IPS-NIHi11 (cell line): ENCODE measurements around the gene DUSP10.

Experiments used
- DNase-seq: peaks from one replicate; pipeline ENCODE4 v3.0.0; 2012; ENCODE audit warnings: mixed read lengths, low spot score

The DUSP10 gene

DNA sequence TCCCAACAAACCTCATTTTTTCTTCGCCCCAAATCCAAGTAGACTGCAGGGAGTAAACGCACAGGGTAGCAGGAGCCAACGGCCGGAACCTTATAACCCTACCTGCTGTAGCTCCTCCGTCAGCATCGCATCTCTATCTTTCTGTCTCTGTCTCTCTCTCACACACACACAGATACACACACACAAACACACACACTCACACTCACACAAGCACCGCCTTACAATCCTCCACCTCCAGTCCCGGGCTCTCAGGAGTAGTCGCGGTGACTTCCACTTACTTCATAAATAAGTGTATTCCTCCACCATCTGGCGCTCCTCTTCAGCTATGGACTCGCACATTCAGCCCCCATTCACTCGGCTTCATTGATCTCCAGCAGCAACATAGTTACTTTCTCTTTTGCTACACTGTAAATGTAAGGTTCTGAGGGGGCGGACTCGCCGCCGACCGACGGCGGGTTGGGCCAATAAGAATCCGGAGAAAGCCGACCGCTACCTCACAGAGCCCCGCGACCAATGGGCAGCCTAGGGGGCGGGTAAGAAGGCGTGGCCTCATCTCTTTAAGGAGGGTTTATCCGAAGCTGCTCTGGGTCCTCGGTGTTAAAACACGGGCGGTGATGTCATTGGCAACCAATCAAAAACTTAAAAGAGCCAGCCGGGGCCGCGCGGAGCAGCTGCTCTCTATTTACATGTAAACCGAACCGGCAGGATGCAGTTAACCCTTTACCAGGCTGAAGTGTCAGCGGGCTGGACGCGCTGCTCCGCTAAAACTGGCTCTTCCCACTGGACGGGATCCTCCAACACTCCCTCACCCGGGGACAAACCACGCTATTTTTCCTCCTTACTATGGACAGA lies at the start of gene DUSP10:
Gene DUSP10 (minus strand): TSS at position 387 of the 852 bp plus-strand sequence. CDS start 2,345 bp downstream, outside the sequence.
- peak; percentile 97 for DNase-seq

DNA sequence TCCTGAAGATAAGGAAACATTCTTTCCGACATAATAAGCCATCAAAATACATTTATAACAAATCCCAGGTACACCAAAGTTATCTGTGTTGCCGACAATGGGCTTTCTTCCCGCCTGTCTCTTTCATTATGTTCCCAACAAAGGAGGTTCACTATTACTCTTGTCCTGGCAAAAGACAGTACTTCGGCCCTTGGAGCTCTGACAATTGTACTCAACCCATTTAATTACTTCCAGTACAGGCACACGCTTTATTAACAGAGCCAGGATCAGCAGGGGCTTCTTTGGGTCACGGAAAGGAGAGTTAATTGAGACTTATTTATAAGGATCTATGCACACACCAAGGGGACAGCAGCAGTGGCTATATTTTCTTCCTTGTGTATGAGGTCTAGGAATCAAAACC lies 46.6 kb upstream of the DUSP10 start:
- DNase-seq, result no peak

DNA sequence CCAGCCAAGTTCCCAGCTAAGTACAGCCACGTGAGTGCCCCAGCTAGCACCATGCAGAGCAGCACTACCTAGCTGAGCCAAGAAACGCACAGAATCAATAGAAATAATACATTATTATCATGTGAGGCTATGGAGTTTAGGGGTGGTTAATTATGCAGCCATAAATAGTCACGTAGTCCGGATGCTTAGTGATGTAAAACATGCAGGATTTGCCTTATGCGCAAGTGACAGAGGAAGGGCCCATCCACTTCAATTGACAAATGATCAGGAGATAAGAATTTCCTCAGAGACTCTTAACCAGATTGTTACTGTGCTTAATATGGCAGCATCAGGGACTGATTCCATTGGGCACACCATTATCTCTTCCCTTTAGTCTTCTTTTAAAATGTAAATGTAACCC lies 44.8 kb upstream of the DUSP10 start:
- DNase-seq, result no peak

DNA sequence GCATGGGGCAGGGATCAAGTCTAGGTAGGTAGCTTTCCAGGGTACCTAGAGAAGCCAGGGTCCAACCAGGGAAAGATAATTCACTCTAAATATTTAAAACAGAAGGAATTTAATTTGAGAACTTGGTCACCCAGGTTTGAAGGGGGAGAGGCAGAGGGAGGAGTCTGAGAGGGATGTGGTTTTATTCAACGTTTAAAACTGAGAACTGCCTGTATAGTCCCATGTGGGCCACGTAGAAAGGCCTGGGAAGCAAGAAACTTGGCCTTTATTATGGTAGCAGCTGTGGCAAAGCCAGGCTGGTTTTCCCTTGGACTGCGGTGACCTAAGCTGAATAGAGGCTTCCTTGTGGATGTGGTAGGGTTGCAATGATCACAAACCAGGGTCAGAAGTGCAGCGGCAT lies 42.0 kb upstream of the DUSP10 start:
- DNase-seq, result no peak

DNA sequence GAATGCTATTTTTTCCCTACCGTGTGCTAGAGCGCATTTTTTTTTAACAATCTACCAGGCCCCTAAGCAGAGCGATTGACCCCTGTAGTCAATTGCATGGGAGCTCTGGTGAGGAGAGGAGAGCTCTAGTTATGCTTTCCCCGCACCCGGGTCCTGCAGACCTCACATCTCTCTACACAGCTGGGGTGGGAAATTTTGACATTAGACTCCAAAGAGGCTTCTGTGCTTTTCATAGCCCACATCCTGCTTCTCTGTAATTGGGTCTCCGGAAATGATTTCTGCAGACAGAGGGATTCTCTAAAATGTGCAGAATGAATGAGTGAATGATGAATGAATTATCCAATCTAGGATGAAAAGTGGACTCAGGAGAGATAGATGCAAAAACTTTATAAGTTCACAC lies 41.5 kb upstream of the DUSP10 start:
- DNase-seq, result no peak

DNA sequence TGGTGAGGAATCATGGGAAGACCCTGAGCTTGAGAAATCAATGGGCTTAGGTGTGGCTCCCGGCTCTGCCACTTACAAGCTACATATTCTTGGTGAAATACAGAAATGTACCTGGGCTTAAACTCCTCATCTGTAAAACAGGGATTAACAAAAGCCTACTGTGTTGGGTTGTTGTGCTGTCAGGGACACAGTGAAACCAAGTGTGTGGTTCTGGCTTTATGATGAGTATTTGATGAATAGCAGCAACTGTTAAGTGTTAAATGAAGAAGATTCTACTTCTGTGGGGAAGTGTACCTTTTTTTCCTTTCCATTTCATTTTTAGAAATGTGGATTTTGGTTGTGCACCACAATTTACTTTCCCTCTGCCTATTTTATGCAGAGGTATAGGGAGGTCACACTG lies 41.1 kb upstream of the DUSP10 start:
- DNase-seq, result no peak

DNA sequence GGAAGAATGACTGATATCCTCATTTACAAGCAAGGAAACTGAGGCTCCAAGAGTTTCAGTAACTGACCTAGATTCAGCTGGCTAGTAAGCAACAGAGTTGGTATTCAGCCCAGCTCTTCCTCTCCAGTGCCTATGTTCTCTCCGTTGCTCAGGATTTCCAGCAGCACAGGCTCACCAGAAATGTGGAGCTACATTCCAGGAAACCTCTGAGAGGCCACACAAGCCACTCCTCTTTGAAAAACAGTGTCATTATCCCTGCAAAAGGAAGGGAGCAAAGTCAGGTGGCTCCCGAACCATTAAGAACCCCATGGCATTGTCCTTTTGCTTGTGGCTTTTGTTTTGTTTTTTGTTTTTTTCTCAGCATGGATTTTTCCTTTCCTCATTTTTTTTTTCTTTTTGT lies 40.6 kb upstream of the DUSP10 start:
- no peak for DNase-seq

DNA sequence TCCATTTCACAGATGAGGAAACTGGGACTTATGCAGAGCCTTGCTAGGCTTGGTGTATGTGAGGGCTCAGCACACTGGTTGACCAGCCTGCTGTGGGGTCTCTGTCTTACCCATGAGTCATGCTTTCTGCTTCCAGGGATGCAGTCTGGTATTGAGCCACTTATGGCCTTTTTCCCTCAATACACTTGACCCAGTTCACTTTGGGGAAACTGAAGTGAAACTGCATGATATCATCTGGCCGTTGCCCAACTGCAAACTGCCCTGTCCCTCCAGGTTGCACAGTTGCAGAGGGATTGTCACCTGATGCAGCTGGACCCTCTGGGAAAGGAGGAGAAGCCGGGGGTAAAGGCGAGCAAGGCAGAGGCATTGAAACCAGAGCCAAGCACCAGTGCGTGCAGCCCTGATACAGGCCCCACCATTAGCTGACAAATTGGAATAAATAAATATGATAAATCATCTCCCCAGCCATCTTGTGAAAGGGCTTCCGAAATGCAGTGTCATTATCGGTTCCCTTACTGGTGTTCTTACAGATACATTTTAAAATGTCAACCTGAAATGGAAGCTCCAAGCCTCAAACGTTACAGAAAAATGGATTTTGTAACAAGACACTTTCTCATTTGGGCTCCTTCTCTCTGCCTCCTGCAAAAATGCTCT lies 39.3 kb upstream of the DUSP10 start:
- DNase-seq, result no peak

DNA sequence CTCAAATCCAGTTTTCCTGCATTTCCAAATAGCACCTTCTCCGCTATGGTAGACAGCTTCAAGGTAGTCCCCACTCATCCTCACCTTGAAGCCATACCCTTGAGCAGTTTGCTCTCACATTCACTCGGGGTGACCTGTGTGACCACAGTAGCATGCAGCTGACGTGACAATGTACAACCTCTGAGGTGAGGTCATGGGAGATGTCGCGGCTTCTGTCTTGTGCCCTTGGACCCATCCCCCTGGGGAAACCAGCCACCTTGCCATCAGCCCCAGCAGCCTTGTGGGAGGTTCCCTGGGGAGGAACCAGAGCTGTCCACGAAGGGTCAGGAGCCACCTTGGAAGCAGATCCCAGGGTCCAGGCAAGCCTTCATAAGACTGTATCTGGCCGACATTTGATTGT lies 38.3 kb upstream of the DUSP10 start:
- no peak for DNase-seq

DNA sequence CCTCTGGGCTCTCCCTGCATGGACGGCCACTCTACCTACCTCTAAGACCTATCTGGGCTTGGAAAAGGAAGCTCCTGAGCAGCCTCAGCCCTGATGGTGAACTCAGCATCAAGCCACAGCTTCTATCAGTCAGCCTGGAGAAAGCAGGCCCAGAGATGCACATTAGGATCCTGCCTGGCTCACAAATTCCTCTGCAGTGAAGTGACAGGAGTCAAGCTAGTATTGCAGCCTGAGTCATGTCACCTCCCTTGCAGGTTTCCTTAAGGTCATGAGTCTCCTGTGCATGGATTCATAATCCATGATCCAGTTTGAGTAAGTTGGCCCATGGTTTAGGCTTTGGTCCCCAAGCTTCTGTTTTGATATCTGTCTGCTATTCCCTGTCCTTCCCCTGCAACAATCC lies 37.9 kb upstream of the DUSP10 start:
- DNase-seq, result no peak

DNA sequence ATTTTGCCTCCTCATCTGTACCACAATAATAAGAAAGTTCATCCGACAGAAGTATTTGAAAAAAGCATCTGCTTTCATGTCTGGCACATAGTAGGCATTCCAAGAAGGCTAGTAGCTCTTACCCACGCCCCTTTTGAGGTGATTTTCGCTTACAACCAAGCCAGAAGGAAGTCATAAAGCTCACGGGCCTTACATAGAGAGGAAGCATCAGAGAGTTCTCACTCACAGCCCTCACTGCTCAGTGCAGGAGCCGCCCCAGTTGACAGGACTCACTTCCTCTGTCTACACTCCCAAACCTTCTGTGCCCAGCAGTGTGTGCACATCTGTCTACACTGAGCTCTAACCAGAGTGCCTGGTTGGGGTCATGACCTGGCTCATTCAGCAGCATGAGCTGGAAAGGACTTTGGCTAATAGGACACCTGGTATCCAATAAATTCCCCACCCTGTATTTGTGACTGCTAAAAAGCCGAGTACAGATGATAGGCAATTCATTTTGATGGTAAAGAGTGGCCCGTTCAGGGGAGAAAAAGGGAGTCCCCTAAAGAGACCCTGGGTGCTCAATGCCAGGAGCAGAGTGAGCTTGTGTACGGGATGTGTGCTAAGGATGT lies 36.8 kb upstream of the DUSP10 start:
- no peak for DNase-seq

DNA sequence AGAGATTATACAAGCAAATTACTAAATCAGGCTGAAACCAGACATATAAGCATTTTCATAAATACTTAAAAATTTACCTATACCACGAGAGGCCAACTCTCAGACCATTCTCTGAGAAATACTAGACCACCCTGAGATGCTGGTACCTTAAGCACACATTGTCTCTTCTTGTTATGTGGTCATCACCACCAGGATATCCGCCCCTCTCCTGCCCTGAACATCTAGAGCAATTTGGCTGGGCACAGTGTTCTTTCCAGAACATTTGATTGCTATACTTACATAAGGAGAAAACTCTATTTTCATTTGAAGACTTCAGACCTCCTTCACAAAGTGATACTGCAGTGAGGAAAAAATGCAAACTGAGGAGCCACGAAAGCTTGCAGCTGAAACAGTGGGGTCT lies 36.2 kb upstream of the DUSP10 start:
- DNase-seq, result no peak

DNA sequence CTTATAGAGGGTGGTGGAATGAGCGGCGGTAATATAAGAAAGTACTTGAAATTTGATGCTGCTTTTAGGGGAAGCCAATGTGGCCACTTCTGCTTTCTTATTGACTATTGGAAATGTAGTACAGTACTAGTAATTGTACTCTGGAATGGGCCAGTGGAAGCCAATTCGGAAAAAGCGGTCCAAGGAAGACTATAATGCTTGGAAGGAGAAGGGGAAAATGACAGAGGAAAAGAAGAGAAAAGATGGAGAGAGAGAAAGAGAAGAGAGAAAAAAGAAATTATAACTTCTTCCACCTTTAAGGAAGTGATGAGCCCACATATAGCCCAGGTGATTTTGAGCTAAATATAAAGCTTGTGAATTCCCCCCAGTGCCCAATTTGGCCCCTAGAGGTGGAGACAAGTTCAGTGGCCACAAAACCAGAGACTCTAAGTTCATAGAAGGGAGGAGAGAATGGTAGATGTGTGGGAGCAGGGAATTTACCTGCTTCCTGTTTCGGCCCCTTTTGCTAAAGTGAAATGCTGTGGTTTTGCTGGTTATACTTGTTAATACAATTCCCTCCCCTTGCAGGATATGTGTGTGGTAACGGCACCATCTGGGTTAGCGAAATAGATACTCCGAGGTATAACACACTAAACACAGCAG lies 35.7 kb upstream of the DUSP10 start:
- no peak for DNase-seq

DNA sequence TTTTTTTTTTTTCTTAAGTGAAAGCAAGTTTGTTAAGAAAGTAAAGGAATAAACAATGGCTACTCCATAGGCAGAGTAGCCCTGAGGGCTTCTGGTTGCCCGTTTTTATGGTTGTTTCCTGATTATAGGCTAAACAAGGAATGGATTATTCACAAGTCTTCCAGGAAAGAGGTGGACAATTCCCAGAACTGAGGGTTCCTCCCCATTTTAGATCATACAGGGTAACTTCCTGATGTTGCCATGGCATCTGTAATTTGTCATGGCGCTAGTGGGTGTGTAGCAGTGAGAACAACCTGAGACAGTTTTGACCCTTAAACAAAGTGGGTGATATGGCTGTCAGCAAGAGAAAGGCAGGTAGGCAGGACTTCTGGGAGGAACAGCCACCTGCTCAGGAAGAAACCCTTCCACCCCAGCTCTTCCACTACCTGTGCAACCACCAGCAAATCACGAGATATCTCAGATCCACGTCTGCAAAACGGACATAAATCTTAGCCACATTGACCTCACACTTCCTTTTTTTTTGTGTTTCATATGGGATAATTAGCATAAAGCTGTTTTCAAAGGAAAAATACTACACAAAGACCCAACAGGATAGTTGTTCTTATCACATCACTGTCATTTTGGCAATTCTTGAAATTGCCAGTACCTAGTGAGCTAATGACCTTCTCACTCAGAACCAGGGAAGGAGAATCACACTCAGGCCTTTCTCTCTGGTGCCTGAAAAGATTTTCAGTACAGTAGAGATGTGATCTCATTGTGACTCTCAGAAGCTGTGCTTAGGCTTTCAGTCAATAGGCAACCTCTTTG lies 34.8 kb upstream of the DUSP10 start:
- no peak for DNase-seq

DNA sequence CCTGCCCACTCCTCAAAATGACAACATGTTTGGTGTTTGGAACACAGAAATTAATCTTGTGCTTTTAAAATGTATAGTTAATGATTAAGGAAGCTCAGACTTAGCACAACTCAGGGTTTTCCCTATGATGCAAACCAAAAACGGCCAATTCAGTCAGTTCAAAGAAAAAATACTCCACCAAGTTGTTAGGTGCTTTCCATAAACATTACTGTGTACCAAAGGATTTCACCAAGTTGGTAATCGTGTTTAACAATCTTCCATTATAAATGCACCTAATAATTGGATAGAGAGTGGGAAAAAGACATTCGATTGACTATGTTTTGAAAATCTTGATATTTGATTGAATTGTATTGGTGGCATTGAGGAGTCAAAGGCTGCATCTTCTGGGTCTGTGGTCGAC lies 33.3 kb upstream of the DUSP10 start:
- no peak for DNase-seq

DNA sequence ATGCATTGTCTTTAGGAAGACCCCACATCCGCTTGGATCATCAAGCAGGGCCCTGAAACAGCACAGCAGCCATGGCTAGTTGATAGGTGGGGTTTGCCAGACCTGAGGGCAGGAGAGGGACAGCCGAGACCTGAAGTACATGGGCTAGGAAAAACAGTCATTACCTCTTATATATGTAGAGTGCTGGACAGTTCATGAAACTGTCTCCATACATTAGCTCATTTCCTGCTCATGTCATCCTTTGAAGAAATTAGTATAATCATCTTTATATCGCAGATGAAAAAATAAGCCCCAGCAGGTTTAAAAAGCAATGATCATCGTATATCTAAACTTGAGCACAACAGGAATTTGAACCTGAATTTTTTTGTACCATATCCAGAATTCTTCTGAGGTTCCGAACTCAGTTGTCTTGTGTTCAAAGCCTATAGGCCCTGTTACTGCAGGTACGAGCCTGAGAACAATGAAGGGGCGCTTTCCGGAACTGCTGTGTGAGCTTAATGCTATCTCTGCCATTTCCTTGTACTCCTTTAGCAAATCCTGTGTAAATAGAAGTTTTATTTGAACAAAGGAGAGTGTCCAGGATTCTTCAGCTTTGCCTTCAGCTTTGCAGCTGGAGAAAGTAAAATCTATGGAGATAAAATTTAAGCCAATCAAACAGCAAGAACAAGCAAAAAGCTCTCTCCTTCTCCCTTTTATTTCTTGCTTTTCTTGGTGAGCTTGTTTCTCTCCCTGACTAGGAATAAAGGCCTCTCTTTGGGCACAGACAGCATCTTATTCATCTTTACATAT lies 32.4 kb upstream of the DUSP10 start:
- no peak for DNase-seq

DNA sequence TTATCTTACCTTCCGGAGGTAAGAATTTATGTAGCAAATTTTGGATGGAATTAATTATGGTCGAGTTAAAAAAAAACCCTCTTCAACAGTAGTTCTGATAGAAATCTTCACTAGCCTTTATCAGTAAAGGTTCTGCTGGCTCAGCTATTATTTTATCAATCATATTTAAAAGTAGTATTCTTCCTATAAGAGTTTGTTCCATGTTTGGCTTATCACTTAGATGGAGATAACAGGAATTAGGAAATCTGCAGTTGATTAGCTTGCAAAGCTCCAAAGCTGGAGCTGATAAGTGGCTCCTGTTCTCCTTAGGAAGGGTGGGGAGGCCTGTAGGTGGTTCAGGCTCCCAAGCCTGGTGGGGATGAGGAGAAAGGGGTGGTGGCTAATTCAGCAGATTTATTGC lies 31.5 kb upstream of the DUSP10 start:
- DNase-seq, result no peak

DNA sequence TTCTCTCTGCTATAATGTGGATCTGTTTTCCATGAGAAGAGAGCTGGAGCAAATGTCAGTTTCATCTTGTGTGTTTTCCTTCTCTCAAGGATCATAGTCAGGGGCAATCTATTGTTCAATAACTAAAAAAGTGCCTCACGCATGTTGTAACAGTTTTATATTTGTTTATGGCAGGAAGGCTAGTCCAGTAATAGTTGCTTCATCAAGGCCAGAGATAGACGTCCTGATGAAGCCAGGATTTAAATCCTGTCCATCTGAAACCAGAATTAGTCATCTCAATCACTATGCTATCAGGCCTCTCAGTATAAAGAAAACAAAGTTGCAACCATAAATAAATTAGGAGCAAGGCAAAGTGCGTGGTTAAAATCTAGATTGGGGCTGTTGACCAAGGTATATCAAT lies 30.2 kb upstream of the DUSP10 start:
- DNase-seq, result no peak

DNA sequence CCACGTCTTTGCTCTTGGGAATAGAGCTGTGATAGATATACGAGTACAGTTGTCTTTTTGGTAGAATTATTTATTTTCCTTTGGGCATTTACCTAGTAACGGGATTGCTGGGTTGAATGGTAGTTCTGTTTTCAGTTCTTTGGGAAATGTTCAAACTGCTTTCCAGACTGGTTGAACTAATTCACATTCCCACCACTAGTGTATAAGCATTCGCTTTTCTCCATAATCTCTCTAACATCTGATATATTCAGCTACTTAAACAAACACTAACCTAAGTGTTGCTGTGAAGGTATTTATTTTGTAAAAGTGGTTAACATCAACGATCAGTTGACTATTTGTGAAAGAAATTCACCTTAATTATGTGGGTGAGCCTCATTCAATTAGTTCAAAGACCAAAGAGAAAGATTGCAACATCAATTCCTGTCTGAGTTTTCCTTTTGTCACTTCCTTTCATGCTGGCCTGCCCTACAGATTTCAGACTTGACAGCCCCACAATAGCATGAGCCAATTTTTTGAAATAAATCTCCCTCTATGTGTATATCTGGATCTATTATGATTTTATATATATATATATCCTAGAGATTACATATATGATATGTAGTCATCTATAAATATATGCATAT lies 26.7 kb upstream of the DUSP10 start:
- no peak for DNase-seq

DNA sequence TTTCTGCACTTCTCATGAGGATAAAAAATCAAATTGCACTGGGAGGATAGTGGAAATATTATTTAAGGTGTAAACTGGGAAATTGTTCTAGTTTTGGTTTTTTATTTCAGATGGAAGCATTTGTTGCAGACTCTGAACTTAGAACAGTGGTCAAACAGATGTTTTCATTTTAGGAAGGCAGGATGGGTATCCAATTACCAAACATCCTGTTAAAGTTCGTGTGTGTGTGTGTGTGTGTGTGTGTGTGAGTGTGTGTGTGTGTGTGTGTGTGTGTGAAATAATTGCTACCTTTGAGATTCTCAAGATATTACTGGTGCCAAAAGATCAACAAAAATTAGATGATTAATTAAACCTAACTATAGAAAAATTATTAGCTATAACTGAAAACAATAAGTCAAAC lies 24.3 kb upstream of the DUSP10 start:
- no peak for DNase-seq

DNA sequence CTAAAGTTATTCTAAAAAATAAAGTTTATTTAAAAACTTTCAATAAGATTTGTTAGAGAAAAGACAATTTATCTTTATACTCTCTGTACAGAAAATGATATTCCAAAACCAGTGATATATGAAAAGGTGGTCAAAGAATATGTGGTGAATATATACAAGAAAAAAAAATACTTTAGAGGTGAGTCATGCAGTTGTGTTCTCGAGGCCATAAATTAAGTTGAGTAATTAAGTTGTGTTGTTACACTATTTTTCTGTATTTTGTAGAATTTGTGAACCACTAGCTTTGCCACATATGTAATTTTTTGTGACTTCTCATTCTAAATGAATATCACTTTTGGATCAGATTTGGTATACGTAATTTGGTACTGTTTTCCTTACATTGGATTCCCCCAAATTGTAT lies 23.6 kb upstream of the DUSP10 start:
- DNase-seq, result no peak
